AG09319 (cell line): Measurements from ENCODE around the gene TFDP1.

ENCODE experiments used
- DNase-seq: peaks from one replicate; pipeline ENCODE4 v3.0.0-alpha.2; 2010; ENCODE audit warnings: low read depth; ENCODE audit errors: extremely low read depth
- TF ChIP-seq, protein P1 (sequence below): IDR thresholded peaks from 2 replicates; pipeline ENCODE4 v1.5.1; 2011; ENCODE audit warnings: low read depth, mild to moderate bottlenecking, inconsistent platforms, low read length, moderate library complexity

Gene TFDP1

GRCh38 chr13:113564331-113565023, 20.1 kb upstream of the TFDP1 start:
- no peak for DNase-seq
- TF ChIP-seq, protein P1, sequence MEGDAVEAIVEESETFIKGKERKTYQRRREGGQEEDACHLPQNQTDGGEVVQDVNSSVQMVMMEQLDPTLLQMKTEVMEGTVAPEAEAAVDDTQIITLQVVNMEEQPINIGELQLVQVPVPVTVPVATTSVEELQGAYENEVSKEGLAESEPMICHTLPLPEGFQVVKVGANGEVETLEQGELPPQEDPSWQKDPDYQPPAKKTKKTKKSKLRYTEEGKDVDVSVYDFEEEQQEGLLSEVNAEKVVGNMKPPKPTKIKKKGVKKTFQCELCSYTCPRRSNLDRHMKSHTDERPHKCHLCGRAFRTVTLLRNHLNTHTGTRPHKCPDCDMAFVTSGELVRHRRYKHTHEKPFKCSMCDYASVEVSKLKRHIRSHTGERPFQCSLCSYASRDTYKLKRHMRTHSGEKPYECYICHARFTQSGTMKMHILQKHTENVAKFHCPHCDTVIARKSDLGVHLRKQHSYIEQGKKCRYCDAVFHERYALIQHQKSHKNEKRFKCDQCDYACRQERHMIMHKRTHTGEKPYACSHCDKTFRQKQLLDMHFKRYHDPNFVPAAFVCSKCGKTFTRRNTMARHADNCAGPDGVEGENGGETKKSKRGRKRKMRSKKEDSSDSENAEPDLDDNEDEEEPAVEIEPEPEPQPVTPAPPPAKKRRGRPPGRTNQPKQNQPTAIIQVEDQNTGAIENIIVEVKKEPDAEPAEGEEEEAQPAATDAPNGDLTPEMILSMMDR, result no peak

DNA sequence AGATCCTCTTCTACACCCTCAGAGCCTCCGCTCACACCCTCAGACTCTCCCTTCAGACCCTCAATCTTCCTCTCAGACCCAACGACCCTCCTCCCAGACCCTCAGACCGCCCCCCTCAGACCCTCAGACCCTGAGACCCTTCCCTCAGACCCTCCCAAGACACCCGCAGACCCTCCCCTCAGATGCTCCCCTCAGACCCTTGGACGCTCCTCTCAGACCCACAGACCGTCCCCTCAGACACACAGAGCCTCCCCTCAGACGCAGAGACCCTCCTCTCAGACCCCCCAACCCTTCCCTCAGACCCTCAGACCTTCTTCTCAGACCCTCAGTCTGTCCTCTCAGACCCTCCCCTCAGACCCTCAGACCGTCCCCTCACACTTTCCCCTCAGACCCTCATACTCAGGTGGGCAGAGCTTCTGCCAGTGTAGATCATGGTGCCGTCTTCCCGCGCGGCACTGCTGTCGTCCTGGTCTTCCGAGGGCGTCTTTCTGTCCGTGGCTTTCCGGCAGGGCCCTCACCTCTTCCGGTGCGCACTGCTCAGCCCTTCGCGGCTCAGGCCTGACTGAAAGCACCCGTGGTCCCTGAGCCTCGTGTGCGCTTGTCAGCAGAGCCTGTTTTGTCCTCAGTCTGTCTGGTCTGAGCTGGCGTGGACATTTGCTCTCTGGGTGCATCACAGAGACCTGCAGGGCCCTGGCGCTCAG, 18.9 kb upstream of the TFDP1 start:
- DNase-seq, result no peak
- TF ChIP-seq, protein P1, result no peak

DNA sequence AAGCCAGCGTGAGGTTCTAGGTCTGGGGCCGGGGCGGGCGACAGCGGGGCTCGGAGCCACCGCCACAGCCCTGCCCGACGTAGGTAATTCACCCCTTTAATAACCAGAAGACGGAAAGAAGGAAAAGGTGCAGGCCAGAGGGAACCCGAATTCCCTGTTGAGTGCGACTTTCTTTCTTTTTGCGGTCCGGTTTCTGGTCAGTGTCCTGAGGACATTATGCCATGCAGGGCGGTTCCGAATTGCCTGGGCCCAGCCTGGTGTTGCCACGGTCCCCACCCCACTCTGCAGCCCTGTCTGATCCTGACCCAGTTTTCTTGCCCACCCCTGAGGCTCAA, 18.4 kb upstream of the TFDP1 start:
- TF ChIP-seq, protein P1, result no peak

GRCh38 chr13:113567681-113568080, 16.9 kb upstream of the TFDP1 start:
- TF ChIP-seq, protein P1, result no peak
- no peak for DNase-seq

More for the DNA sequence above, 18.4 kb upstream of the TFDP1 start:
- no peak for DNase-seq

GRCh38 chr13:113573065-113573464, 11.5 kb upstream of the TFDP1 start:
- TF ChIP-seq, protein P1, result no peak

DNA sequence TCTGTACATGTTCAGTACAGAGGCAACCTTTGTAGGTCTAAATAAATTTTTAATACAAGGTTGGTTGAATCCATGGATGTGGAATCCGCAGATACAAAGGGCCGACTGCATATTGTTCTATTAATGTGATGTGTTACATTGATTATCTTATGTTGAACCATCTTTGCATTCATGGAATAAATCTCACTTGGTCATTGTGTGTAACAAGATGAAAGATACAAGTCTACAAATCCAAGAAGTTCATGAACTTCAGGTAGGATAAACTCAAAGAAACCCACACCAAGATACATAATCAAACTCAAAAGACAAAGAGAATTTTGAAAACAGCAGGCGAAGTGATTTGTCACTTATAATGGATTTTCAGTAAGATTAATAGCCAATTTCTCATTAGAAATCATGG, 8.0 kb upstream of the TFDP1 start:
- TF ChIP-seq, protein P1, result no peak
- DNase-seq, result no peak

More at GRCh38 chr13:113573065-113573464, 11.5 kb upstream of the TFDP1 start:
- DNase-seq, result no peak

DNA sequence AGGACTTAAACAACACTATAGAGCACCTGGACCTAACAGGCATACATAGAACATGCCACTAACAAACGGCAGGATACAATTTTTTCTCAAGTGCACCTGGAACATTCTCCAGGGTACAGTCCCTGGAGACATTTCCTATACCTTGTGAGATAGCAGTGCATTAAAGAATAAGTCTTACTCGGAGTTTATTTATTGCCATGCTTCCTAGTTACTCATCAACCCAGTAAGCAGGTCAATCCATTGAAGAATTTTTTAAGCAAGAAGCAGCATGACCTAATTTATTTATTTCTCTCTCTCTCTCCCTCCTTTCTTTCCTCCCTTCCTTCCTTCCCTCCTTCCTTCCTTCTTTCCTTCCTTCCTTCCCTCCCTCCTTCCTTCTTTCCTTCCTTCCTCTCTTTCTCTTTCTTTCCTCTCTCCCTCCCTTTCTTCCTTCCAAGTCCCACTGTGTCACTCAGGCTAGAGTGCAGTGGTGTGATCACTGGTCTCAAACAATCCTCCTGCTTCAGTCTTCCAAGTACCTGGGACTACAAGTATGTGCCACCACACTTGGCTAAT, 6.6 kb upstream of the TFDP1 start:
- TF ChIP-seq, protein P1, result no peak
- no peak for DNase-seq
